ENCODE data around the gene CLSTN2.

DNA sequence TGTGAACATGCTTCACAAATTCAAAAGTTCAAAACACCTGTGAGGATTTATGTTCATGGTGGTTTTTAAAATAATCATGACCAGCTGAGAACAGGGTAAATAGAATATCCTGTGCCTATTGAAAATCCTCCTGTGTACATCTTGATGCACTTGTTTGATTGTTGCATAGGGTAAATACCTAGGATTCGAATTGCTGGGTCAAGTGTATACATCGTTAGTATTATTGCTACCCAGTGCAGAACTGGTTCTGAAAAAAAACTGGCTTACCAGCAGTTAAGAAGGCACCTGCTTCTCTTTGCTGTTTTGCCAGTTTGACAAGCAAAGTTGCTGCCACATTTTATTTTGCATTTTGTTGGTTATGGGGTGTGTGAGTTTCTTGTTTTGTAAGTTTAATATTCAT lies 272.6 kb downstream of the CLSTN2 start:
- TF ChIP-seq, protein P1, sequence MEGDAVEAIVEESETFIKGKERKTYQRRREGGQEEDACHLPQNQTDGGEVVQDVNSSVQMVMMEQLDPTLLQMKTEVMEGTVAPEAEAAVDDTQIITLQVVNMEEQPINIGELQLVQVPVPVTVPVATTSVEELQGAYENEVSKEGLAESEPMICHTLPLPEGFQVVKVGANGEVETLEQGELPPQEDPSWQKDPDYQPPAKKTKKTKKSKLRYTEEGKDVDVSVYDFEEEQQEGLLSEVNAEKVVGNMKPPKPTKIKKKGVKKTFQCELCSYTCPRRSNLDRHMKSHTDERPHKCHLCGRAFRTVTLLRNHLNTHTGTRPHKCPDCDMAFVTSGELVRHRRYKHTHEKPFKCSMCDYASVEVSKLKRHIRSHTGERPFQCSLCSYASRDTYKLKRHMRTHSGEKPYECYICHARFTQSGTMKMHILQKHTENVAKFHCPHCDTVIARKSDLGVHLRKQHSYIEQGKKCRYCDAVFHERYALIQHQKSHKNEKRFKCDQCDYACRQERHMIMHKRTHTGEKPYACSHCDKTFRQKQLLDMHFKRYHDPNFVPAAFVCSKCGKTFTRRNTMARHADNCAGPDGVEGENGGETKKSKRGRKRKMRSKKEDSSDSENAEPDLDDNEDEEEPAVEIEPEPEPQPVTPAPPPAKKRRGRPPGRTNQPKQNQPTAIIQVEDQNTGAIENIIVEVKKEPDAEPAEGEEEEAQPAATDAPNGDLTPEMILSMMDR (IDR thresholded peaks at IDR 0.05), result no peak
- TF ChIP-seq POLR2A (IDR thresholded peaks at IDR 0.05), result no peak
